PC-3 (cell line): ENCODE data around the gene PXN. TPM values are rescaled to one million over a fixed set of nuclear protein-coding genes. Genes with fewer than 3 reads are reported as not detected.
"Not testable (repeated sequence)": the region's sequence is repeated elsewhere in the genome, so short reads cannot be mapped to it uniquely, and the experiment has no call there.

Experiments used
- ATAC-seq: fragments of 200-7000 bp; cut with Tn5 transposase; 2 replicates; pipeline ENCODE4 v1.9.1; 2020; ENCODE audit warnings: mild to moderate bottlenecking, moderate library complexity
- BruUV-seq: library from RNA; stranded (reverse); fragments of 400-500 nt; replicated peaks from 2 replicates; lab custom pipeline; 2021; lab: Mats Ljungman, UMichigan
- CTCF ChIA-PET: fragments of 300-600 bp; sonication (Branson Sonifier 250); formaldehyde crosslinking; loops from one replicate; lab custom pipeline; 2022; ENCODE audit warnings: antibody characterized with exemption; lab: Charles Lee
- POLR2A ChIA-PET: fragments of 300-600 bp; sonication (Branson Sonifier 250); formaldehyde crosslinking; loops from one replicate; lab custom pipeline; 2022; ENCODE audit warnings: antibody characterized with exemption; ENCODE audit not compliant: unreplicated experiment; lab: Charles Lee
- DNase-seq: peaks from one replicate; pipeline ENCODE4 v3.0.0-alpha.2; 2015
- H2AFZ ChIP-seq: fragments of 300-600 bp; sonication (generic); 2 replicates; pipeline ENCODE4 v1.6.0; 2016; ENCODE audit warnings: antibody characterized with exemption, low read length
- H3F3A ChIP-seq: fragments of 300-600 bp; sonication (generic); one replicate; pipeline ENCODE4 v1.6.0; 2017; ENCODE audit warnings: antibody characterized with exemption, low read length, control low read depth, mild to moderate bottlenecking; ENCODE audit not compliant: unreplicated experiment
- H3K27ac ChIP-seq: fragments of 300-600 bp; sonication (generic); 2 replicates; pipeline ENCODE4 v1.5.1; 2016; ENCODE audit warnings: mild to moderate bottlenecking, low read length
- H3K27me3 ChIP-seq: fragments of 300-600 bp; sonication (generic); 2 replicates; pipeline ENCODE4 v1.6.1; 2016; ENCODE audit warnings: low read length, mixed read lengths
- H3K36me3 ChIP-seq: fragments of 300-600 bp; sonication (generic); 2 replicates; pipeline ENCODE4 v1.6.1; 2016; ENCODE audit warnings: low read depth, mixed run types, low read length, mixed read lengths
- H3K4me1 ChIP-seq: fragments of 300-600 bp; sonication (generic); 2 replicates; pipeline ENCODE4 v1.5.1; 2016; ENCODE audit warnings: low read length; ENCODE audit not compliant: insufficient read depth
- H3K4me2 ChIP-seq: fragments of 300-600 bp; sonication (generic); 2 replicates; pipeline ENCODE4 v1.6.0; 2016; ENCODE audit warnings: low read length
- H3K4me3 ChIP-seq: fragments of 300-600 bp; sonication (generic); 2 replicates; pipeline ENCODE4 v1.5.1; 2016; ENCODE audit warnings: mild to moderate bottlenecking, low read length, mixed read lengths
- H3K79me2 ChIP-seq: fragments of 300-600 bp; sonication (generic); 2 replicates; pipeline ENCODE4 v1.6.1; 2017; ENCODE audit warnings: low read length, mixed read lengths
- H3K9ac ChIP-seq: fragments of 300-600 bp; sonication (generic); 2 replicates; pipeline ENCODE4 v1.6.0; 2016; ENCODE audit warnings: mild to moderate bottlenecking, low read length
- H3K9me2 ChIP-seq: fragments of 300-600 bp; sonication (generic); replicated peaks from 2 replicates; pipeline ENCODE4 v1.6.1; 2016; ENCODE audit warnings: mixed run types, low read length, mixed read lengths
- H3K9me3 ChIP-seq: fragments of 300-600 bp; sonication (generic); 2 replicates; pipeline ENCODE4 v1.6.1; 2016; ENCODE audit warnings: low read length, mixed read lengths
- H4K20me1 ChIP-seq: fragments of 300-600 bp; sonication (generic); 2 replicates; pipeline ENCODE4 v1.6.1; 2016; ENCODE audit warnings: low read length, mixed read lengths
- CTCF ChIP-seq: fragments of 300-600 bp; sonication (generic); conservative IDR thresholded peaks from 2 replicates; pipeline ENCODE4 v1.5.1; 2017; ENCODE audit warnings: antibody characterized with exemption, low read depth, mild to moderate bottlenecking, low read length
- EZH2 ChIP-seq: fragments of 300-600 bp; sonication (generic); IDR thresholded peaks from one replicate; pipeline ENCODE4 v1.6.1; 2017; ENCODE audit warnings: antibody characterized with exemption, mild to moderate bottlenecking, low read length; ENCODE audit not compliant: unreplicated experiment
- EZH2phosphoT487 ChIP-seq: fragments of 300-600 bp; sonication (generic); IDR thresholded peaks from 2 replicates; pipeline ENCODE4 v1.6.1; 2018; ENCODE audit warnings: mild to moderate bottlenecking, antibody characterized with exemption, low read length, borderline replicate concordance
- intact Hi-C: fragments of 100-400 bp; cut with micrococcal nuclease; formaldehyde crosslinking; loops from 2 replicates; pipeline ENCODE4 v1.9.0; 2023
- total RNA-seq: library from RNA; depleted of rRNA; stranded (reverse); fragments of >200 nt; gene quantifications from 2 replicates; pipeline ENCODE4 v1.2.3, GENCODE V29; 2014

Gene PXN
- total RNA-seq, 1 experiment from 2014 or later, result 313 TPM

- DNase-seq (no peak), ATAC-seq (peak; percentile 1; the same call in 1 of the 2 replicates)
- Histone ChIP-seq H4K20me1 (peaks cover 6% of the 10 kb centered on the region), H3K27me3 (no peaks in the 10 kb centered on the region), H3K4me3 (no peak overlapping the region), H3K9me2 (no peaks in the 10 kb centered on the region), H3K9ac (no peak overlapping the region), H3K79me2 (no peaks in the 10 kb centered on the region), H3F3A (peaks cover 12% of the 10 kb centered on the region), H3K4me1 (no peaks in the 10 kb centered on the region), H3K4me2 (no peak overlapping the region), H2AFZ (no peak overlapping the region), H3K36me3 (peaks cover 44% of the 10 kb centered on the region), H3K27ac (no peak overlapping the region), H3K9me3 (no peaks in the 10 kb centered on the region)
- ChIA-PET CTCF (no interaction called here), POLR2A (no interaction called here)
- TF ChIP-seq EZH2phosphoT487 (no peak), CTCF (no peak), EZH2 (no peak)
- intact Hi-C loops, result no loop called here
- BruUV-seq, result no TSS peak
Measured at GRCh38 chr12:120209851-120210250, 55.7 kb downstream of the PXN start.

GRCh38 chr12:120207227-120207626 is 58.3 kb downstream of the PXN start:
- Histone ChIP-seq H3K27me3 (no peaks in the 10 kb centered on the region), H3K9ac (no peak overlapping the region), H3K4me3 (no peak overlapping the region), H3K4me2 (no peak overlapping the region), H2AFZ (no peak overlapping the region), H3K79me2 (peaks cover 4% of the 10 kb centered on the region; the same call in 1 of the 2 replicates), H3K4me1 (0 out of 2 replicates have a peak, but pooled peaks cover under 1% of the 10 kb centered on the region), H3F3A (peaks cover 6% of the 10 kb centered on the region), H3K9me2 (no peaks in the 10 kb centered on the region), H3K36me3 (peaks cover 26% of the 10 kb centered on the region), H3K9me3 (no peaks in the 10 kb centered on the region), H3K27ac (no peak overlapping the region), H4K20me1 (no peaks in the 10 kb centered on the region; the same call in 1 of the 2 replicates)
- ATAC-seq (no peak), DNase-seq (no peak)
- intact Hi-C loops, result no loop called here
- BruUV-seq, result no TSS peak
- TF ChIP-seq CTCF (no peak), EZH2 (no peak), EZH2phosphoT487 (no peak)
- ChIA-PET POLR2A (no interaction called here), CTCF (no interaction called here)

- H3K9me2 ChIP-seq, H3K27me3 ChIP-seq, H3K9ac ChIP-seq, H4K20me1 ChIP-seq, H2AFZ ChIP-seq, H3K4me3 ChIP-seq, CTCF ChIA-PET, H3K4me1 ChIP-seq, H3K27ac ChIP-seq, BruUV-seq, ATAC-seq, DNase-seq, H3K79me2 ChIP-seq, H3K9me3 ChIP-seq, H3F3A ChIP-seq, H3K4me2 ChIP-seq, intact Hi-C loops: not testable (repeated sequence)
- POLR2A ChIA-PET, result interaction anchor here (0.6 to 0.7 kb wide), 2 partner anchors 12 to 84 kb away, joined by 3 read pairs; no protein-coding TSS in a partner anchor
- peaks cover 22% of the 10 kb centered on the region for H3K36me3 ChIP-seq
Measured at GRCh38 chr12:120206781-120207180, 58.7 kb downstream of the PXN start.
